GM21737 (cell line): Measurements from ENCODE around the gene ANKRD9.

Experiments used
- ATAC-seq: cut with Tn5 transposase; IDR thresholded peaks from one replicate; pipeline ENCODE4 v1.9.1; 2021; ENCODE audit warnings: mild to moderate bottlenecking, moderate library complexity; ENCODE audit not compliant: unreplicated experiment

The ANKRD9 gene

DNA sequence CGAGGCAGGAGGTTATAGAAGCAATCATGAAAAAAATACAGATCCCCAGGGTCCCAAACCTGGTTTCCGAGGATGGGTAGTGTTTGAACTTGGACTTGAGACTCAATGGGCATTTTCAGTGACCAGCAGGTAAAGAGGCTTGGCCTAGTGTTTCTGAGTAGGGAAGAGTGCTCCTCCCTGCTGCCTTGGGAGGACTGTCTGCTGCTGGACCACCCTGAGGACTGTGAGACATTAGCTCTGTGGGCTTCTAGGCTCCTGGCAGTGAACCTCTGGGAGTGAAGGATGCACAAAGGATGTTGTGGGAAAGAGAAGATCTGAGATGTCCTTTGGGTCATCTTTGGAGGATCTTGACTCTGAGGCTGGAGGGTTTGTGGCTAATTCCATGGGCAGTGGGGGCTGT lies 30.5 kb downstream of the ANKRD9 start:
- ATAC-seq, result no peak

DNA sequence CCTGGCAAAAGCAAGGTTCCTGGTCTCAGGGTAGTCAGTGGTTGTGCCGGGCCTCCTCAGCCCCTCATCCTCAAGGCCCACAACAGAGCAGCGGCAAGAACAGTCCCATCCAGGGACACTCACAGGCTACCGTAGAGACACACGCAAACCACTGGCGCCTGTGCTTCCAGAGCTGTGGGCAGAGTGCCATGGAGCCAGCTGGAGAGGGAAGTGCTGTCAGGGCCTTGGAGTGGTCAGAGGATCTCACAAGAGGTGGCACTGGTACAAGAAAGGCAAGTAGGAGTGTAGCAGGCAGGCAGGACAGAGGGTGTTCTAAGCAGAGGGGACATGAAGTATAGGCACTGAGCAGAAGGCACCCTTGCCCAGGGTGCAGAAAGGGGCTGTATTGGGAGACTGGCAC lies 34.6 kb downstream of the ANKRD9 start:
- ATAC-seq, result no peak

DNA sequence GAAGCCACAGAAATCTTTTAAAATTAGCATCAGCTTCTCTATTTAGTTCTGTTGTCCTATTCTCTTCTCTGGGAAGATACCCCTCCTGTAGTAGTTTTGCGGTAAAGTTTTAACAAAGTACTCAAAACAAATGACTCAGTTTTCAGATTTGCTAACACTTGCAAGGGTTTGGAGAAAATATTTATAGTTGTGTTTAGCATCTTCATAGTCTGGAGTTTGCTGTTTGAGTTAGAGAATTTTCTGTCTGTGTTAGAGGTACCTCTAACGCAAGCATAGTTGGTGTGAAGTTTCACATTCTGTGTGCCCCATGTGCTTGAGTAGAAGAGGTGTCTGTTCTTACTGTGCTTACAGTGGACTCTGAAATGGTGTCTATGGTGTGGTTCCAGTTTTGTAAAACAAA lies 36.0 kb downstream of the ANKRD9 start:
- no peak for ATAC-seq

DNA sequence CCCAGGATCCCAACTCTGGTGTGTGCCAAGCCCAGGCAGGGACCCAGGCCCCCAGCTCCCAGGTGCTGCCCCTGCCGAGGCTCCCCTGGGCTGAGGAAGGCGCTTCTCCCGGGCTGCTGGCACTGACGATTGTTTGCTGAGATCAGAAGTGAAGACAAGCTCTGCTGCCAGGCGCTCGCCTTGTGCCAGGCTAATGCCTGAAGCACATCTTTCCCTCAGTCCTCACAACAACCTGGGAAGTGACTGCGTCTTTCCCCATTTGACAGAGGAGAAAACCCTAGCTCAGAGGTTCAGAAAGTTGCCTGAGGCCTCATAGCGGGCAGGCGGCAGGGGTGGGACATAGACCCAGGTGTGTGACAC lies 36.8 kb downstream of the ANKRD9 start:
- ATAC-seq, result no peak

DNA sequence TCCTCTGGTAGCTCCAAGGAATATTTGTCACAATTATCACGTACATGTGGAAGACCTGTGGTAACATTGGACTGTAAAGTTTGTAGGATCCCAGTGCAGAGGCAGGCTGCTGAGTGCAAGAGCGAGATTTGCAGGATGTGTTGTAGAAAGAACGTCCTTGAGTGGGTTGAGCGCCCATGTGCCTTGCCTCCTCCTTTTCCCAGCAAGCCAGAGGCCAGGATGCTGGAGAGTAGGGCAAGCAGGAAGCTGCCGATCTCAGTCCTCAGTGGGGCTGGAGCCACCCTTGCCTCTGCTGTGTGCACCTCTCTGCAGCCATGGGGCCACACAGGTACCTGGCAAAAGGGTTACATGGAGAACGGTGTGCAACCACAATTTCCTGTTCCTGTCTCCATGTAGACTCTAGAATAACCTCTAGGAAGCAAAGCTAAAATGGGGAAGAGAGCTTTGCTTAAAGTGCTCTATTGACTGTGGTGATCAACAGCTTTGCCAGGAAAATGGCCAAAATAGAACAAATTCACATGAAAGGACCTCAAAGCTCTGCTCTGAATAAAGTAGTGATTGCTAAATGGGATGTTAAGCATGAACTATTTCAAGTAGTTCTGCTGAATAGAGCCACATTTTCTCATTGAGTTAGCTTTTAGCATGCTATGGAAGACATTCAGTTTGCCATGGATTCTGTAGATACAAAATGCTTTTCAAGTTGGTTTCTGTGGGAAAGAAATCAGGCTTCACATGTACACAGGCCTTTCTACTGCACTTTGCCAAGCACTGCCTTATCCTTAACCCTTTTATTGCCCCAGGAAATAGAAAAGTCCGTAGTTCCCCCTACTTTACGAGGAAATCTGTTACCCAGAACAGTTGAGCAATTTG lies 37.4 kb downstream of the ANKRD9 start:
- ATAC-seq, result no peak

DNA sequence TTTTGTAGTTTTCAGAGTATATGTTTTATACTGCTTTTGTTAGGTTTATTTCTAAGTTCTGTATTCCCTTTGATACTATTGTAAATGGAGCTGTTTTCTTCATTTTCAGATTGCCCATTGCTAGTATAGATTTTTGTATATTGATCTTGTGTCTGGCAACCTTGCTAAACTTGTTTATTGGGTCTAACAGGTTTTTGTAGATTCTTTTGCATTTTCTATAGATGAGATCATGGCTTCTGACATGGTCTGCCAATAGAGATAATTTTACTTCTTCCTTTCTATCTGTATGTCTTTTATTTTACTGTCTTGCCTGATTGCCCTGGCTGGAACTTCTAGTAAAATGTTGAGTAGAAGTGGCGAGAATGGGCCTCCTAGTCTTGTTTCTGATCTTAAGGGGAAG lies 40.3 kb downstream of the ANKRD9 start:
- ATAC-seq, result no peak

DNA sequence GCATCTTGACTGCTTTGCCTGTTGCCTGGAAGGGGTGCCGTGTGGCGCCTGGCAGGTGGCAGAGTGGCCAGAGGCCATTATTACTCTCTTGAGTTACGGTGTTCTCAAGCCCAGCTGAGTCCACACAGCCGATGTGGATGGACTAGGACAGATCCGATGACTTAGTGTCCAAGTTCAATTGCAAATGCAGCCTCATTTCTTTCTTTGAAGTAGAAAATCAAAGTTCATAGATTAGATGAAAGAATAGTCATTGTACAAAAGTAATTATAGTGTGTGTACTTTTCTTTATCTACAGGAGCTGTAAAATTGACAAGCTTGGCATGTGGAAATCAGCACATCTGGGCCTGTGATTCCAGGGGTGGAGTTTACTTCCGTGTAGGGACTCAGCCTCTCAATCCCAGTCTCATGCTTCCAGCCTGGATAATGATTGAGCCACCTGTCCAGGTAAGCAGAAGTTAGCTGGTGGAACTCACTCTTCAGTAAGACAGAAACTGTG lies 44.7 kb downstream of the ANKRD9 start:
- no peak for ATAC-seq

DNA sequence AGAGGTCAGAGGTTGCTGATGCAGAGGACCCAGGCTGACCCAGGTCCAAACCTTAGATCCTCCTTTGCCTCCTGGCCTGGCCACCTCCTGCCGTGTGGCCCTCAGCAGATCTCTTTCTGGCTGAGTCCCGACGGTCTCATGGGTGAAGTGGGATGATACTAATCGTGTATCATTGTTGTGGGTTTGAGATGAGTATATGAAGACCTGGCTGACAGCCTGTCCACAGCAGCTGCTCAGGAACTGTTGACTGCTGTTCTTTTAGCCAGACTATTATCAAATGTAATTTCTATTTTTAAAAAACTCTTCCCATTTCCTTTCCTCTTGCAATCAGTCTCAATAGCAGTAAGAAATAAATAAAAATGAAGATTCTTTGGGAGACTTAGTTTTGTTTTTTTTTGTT lies 45.6 kb downstream of the ANKRD9 start:
- no peak for ATAC-seq

DNA sequence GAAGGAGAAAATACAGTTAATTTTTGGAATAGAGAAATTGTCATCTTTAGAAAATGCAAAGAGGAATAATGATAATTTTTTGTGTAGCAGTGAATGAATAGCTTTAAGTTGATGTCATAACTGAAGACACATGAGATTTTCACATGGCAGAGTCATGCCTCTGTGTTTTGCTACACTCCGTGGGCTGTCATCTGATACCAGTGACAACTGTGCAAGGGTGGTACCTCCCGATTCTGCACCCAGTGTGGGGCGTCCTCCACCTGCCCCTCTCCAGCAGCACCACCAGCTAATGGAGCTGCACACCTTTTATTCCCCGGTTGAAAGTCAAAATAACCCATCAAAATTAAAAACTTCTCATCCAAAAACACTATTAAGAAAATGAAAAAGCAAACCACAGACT lies 47.2 kb downstream of the ANKRD9 start:
- no peak for ATAC-seq

DNA sequence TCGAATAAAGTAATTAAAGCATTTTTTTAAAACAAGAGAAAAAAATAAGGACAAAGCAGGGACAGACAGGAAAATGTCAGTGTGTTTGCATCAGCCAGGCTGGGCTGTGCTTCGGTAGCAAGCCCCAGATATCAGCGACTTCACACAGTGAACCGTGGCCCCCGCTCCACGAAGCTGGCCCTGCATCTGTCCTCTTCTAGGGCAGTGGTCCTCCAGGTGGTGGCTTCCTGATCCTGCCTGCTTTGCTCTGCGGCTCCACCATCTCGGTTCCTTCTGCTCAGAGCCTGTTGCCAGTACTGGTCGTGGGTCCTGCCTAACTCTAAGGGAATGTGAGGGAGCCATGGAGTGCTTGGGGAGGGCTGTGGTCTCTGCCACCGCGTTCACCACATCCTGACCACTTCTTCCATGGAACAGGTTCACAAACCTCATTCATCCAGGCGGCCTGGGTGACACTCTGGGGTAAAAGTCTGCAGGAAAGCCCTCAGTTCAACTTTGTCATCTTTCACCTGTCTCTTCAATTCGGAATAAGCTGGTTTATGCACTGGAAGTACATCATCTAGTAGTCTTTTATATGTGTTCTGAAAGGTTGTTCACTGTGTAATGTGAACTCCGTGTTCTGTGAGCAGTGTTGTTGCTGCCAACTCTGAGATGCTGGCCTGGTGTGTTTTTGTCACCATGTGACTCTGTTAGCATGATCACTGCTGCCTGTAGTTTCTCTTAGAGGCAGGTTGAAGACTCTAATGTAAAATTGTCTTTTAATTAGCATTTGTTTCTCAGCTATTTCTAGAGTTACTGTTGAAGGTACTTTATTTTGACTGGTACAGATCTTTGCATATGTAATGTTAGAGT lies 47.9 kb downstream of the ANKRD9 start:
- ATAC-seq, result no peak

DNA sequence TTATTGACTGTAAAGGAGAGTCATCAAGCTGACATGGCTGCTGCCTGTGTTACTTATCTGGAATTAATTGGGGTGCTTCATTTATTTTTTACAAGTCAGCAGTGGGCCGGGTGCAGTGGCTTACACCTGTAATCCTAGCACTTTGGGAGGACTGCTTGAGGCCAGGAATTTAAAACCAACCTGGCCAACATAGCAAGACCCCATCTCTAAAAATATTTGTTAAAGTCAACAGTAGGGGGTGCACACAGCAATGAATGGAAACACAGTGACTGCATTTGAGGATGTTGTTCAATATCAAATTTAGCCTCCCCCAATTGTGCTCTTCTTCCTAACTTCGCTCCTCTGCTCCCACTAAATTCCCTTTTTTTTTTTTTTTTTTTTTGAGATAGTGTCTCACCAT lies 52.1 kb downstream of the ANKRD9 start:
- ATAC-seq, result no peak

DNA sequence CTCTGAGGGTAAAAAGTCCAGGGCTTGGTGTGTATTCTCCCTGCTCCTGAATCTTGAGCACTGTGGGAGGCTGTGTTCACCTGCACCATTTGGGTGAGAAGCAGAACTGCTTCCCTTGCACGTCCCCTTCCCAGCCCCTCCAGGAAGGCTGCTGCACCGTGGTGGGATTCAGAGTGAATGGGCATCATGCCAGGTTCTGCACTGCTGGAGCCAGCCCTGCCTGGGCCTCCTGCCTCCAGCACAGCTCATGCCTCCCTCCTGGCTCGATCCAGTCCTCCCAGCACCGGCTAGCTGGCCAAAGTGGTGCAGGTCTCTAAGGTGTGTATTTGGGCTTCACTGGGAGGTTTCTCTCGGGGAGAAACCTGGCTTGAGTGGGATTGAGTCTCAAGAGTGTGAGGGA lies 54.9 kb downstream of the ANKRD9 start:
- ATAC-seq, result no peak

DNA sequence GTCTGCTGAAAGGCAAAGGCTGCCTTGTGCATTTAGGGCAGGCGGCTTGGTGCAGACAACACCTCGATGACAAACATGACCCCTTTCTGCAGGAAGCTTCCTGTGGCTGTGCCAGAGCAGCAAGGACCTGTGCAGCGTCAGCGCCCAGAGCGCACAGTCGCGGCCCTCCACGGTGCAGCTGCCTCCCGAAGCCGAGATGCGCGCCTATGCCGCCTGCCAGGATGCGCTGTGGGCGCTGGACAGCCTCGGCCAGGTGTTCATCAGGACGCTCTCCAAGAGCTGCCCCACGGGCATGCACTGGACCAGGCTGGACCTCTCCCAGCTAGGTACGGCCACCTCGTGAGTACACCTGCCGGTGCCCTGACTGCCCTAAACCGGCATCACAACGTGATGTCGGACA lies 57.3 kb downstream of the ANKRD9 start:
- no peak for ATAC-seq
